ENCODE results near the gene GATA5. TPM values are rescaled to one million over a fixed set of nuclear protein-coding genes. Genes with fewer than 3 reads are reported as not detected.

GATA5 gene
- polyA plus RNA-seq, 12 donors = 0.06 to 0.25 (median 0.09) TPM; not detected in 6

DNA sequence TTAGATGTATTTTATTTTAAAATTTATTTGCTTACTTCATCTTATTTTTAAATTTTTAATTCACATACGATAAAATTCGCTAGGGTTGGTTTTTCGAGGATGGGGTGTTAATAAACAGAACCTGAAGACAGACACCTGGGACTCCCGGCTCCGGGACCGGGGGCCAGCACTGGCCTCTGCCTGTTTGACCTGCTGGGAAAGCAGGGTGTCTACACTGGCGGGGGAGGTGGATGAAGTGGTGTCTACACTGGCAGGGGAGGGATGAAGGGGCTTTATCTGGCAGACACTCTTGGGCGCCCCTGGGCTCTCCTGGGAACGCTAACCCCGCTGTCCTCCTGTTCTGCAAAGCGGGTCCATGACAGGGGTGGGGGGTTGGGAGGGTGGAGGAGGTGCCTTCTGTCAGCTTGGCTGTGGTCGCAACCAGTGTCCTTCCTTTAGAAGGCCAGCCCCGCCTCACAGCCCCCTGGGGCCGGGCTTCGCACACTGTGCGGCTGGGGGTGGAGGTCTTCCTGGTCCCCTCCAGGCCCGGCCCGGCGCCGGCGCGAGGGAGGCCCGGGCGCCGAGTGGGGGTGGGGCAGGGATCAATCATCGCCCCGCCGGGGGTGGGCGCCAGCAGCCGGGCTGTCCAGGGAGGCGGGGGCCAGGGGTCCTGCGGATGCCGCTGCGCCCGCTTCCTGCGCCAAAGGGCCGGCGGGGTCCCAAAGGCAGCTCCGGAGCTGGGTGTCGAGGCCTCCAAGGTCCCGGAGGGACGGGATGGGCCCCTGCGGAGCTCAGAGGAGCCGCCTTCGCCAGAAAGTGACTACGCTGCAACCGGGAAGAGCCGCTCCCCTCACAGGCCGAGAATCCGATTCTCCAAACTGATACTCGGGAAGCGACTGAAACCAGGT is 1.8 kb downstream of the GATA5 start:
- DNase-seq = no peak

DNA sequence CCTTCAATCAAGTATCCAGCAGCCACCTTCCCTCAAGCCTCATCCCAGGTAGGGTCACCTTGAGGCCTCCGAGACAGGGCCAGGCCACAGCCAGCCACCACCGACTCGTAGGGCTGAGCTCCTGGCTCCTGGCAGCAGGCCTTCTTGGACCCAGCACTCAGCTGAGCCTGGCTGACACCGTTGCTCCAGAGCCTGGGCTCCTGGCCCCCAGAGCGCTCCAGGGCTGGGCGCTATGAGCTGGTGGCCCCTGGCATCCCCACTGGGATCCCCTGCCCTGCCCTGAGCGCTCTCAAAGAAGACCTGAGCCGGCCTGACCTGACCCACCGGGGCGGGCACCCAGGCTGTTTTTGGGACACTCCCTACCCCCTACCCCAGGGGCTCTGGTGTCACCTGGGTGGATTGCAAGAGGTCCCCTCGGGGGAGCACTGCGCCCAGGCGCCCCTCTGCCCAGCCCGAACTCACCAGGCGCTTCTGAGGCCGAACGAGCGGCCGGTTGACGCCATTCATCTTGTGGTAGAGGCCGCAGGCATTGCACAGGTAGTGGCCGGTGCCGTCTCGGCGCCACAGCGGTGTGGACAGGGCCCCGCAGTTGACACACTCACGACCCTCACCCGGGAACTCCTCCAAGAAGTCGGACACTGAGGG is 2.7 kb downstream of the GATA5 start:
- no peak for DNase-seq

GRCh38 chr20:62472138-62472940 is 3.5 kb downstream of the GATA5 start:
- DNase-seq = no peak

- DNase-seq = no peak
Observed at GRCh38 chr20:62470459-62470858, 5.3 kb downstream of the GATA5 start.

GRCh38 chr20:62470001-62470400 is 5.8 kb downstream of the GATA5 start:
- DNase-seq = no peak

DNA sequence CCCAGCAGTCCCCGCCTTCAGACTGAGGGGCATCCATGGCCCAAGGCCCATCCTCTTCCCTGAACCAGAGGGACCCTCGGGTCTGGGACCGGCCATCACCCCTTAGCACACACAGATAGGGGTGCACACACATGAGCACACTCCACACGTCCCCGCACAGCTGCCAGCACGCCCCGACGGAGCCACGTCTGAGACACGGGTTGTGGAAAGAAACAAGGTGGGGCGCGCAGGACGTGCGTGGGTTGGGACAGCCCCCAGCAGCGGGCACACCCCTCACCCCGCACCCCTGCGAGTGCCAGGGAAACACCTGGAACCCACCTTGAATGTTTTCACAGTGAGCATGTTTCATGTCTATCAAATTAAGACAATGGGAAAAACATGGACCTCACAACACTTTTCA is 6.4 kb downstream of the GATA5 start:
- no peak for DNase-seq

- DNase-seq = no peak
Observed at GRCh38 chr20:62466806-62467537, 8.8 kb downstream of the GATA5 start.

DNA sequence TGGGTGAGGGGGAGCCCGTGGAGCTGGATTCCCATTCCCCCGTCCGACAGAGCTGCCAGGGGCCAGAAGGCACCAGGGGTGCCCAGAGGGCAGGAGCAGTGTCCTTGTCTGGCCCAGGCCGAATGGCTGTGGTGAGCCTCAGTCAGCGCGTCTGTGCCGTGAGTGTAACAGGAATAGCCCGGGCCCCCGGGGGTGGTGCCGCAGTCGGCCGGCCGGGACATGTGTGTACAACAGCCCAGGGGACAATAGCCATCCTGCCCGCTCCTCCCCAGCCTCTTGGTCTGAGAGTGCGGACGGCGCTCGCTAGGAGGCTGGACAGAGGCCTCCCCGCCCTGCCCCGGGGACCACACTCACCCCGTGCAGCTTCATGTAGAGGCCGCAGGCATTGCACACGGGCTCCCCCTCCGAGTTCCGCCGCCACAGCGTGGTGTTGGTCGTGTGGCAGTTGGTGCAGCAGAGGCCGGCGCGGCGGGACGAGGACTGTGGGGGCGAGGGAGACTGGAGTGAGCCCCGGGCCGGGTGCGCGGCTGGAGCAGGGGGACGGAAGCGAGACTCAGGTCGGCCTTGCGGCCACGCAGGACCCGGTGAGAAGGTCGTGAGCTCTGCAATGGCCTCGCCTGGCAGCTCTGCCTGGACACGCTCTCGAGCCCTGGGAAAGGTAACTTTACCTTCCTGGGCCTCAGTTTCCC is 9.6 kb downstream of the GATA5 start:
- DNase-seq = no peak

DNA sequence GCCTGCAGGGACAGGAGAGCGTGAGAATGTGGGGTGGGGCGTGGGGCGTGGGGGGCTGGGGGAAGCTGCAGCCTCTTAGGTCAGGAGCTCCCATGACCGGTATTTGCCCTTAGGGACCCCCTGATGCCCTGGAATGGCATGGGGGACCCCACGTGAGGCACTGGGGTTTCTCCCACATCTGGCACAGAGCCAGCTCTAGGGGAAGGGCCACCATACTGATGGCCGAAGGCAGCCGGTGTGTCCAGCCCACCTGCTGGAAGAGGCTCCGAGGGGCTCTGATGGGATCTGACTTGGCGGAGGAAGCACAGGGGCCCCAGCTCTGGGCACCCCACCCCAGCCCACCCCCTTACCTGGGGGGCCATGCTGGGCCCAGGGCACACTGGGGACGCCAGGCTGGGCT is 10.8 kb downstream of the GATA5 start:
- DNase-seq = no peak

GRCh38 chr20:62464425-62464770 is 11.4 kb downstream of the GATA5 start:
- no peak for DNase-seq

GRCh38 chr20:62463651-62464424 is 12.0 kb downstream of the GATA5 start:
- no peak for DNase-seq

- DNase-seq = no peak
Observed at GRCh38 chr20:62462976-62463592, 12.7 kb downstream of the GATA5 start.

DNA sequence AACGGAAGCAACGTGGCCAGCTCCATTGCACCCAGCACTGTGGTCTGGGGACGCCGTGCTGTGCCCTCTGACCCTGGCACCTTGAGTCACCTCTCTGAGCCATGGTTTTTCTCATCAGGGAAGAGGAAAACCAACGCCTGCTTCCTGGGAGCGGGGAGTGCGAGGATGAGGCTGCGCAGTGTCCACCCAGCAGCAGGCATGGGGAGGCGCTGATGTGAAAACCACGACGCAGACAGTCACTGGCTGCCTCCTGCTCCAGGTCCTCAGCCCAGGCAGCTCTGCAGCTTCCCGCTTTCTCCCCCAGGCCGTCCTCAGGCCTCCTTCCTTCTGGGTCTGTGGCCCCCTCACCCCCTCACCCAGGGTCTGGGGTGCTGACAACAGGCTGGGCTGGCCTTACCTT is 14.0 kb downstream of the GATA5 start:
- DNase-seq = no peak

- no peak for DNase-seq
Observed at GRCh38 chr20:62461157-62461556, 14.6 kb downstream of the GATA5 start.

GRCh38 chr20:62460678-62461077 is 15.1 kb downstream of the GATA5 start:
- DNase-seq = no peak

DNA sequence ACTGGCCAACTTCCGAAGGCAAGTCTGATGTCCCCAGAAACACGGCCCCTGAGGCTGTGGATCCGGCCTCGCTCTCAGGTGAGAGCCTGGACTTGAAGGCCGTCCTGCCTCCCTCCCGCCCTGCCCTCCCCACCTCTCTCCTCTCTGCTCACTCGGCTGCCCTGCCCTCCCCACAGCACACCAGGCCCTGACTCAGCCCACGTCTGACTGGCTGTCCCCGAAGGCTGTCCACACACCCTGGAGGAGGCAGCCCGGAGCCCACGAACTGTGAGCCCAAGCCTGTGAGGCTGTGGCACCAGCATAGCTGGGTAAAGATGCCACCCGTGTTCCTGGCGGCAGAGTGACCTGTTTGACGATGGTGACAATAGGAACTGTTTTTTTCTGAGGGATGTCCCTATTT is 16.3 kb downstream of the GATA5 start:
- no peak for DNase-seq

DNA sequence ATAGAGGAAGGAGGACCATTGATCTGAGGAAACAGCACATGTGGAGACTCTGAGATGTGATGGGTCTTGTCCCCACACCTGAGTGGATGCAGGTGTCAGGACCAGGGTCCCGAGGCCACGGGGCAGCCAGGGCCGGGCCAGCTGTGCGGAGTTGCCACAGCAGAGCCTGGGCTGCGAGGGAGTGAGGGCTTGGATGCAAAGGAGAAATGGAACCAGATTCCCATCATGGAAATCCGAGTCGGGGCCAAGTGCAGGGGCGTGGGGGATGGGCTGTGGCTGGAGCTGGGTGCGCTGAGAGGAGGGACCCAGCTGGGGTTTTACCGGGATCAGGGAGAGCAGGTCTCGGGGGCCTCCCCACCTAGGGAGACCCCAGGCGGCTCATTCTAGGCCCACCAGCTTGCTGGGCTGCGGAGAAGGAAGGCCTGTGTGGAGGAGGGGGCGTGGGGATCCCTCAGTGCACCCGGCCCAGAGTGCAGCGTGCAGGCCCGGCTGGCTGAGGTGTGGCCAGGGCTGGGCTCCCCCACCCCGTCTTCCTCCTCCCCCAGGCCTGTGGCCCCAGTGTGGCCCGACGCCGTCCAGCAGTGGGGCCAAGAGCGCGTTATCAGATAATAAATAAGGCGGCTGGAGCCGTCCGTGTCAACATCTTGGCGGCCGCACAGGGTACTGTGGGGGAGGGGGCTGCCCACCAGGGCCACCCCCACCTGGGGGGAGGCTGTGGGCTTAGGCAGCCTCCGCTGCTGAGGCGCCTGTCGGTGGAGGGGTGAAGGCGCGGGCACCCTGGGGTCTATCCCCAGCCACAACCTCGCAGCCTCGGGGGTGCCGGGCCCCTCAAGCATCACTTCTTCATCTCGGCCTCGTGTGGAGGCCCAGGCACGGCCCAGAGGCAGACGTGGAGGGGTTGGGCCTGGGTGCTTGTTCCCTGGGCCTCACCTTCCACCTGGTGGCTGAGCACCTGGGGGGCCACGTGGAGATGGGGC is 17.2 kb downstream of the GATA5 start:
- no peak for DNase-seq

DNA sequence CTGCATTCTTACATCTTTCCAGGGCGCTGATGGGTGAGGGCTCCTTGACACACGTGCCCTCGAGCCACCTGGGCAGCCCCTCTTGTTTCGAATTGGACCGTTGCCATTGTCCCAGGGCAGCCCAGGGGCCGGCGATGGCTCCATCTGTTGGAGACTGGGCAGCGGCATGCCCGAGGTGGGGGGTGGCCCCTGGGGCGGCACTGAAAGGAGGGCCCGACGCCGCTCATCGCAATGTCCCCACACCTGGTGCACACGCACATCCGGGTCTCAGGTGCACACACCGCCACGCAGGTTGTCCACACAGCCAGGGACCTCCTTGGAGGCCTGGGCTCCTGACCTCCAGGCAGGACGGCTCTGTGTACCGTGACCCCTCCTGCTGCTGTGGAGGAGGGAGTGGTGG is 18.0 kb downstream of the GATA5 start:
- no peak for DNase-seq

DNA sequence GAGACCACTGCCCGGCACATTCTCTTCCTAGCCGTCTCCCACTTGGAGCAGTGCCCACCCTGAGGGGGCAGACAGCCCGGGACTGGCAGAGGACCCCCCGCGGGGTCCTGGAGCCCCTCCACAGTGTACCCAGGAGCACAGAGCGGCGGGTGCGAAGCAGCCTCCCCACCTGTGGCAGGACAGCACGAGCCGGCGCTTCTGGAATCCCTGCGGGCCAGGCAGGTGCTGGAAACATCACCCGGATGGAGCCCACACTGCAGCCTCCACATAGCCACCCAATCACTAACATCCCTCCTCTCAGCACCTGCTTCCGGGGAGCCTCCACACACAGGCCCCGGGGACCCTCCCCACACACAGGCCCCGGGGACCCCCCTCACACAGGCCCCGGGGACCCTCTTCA is 18.7 kb downstream of the GATA5 start:
- DNase-seq = no peak

Data from muscle of arm (tissue), 12 donors.